K562 (cell line): ENCODE results near the gene SLC35D2. TPM values are rescaled to one million over a fixed set of nuclear protein-coding genes. Genes with fewer than 3 reads are reported as not detected.

Experiments used
- ATAC-seq: fragments of 200-7000 bp; cut with Tn5 transposase; 3 replicates; pipeline ENCODE4 v1.9.1; 2020; ENCODE audit warnings: moderate library complexity
- BruUV-seq: library from RNA; stranded (reverse); fragments of 400-500 nt; replicated peaks from 2 replicates; lab custom pipeline; 2021; lab: Mats Ljungman, UMichigan
- CTCF ChIA-PET: fragments of 300-600 bp; formaldehyde crosslinking; extraction: SDS; loops from one replicate; lab custom pipeline; 2021; ENCODE audit warnings: low intra/inter-chr PET ratio; lab: Yijun Ruan, JAX
- POLR2A ChIA-PET: fragments of 300-600, 350-650 bp; sonication (Branson Sonifier 250); formaldehyde crosslinking; extraction: SDS; loops from one replicate; lab custom pipeline; 2021; ENCODE audit warnings: antibody characterized with exemption, inconsistent platforms; lab: Yijun Ruan, JAX
- DNase-seq, 4 experiments: peaks; one replicate each; pipeline versions ENCODE4 v3.0.0 to v3.0.0-alpha.2; 2011 to 2018; ENCODE audit warnings: low spot score in 3 of 4, mixed read lengths in 3 of 4; ENCODE audit errors: extremely low read depth in 1 of 4
- FAIRE-seq: peaks from 2 replicates; lab custom pipeline; 2011; peaks lifted over from hg19 to GRCh38; lab: Jason Lieb, UNC
- H2AFZ ChIP-seq: 2 replicates; pipeline ENCODE4 v1.6.0; 2011; ENCODE audit warnings: low read depth, low read length, control low read depth, inconsistent platforms
- H3K27ac ChIP-seq: fragments of 200-600 bp; 3 replicates; pipeline ENCODE4 v1.8.0; 2011; ENCODE audit warnings: low read depth, mild to moderate bottlenecking, control low read depth, inconsistent platforms, low read length, moderate library complexity, mixed read lengths; ENCODE audit errors: extremely low read depth
- H3K27me3 ChIP-seq, 2 experiments: fragments of 300-600 bp in 1 of 2; 2 replicates in 1 of 2; 3 replicates in 1 of 2; pipeline versions ENCODE4 v1.6.0 to v1.8.0; 2011; ENCODE audit warnings: inconsistent platforms in 2 of 2, low read length in 2 of 2, mild to moderate bottlenecking in 1 of 2, mixed read lengths in 1 of 2, moderate library complexity in 1 of 2; ENCODE audit not compliant: control insufficient read depth in 2 of 2, insufficient read depth in 2 of 2
- H3K36me3 ChIP-seq: fragments of 300-600 bp; 3 replicates; pipeline ENCODE4 v1.8.0; 2011; ENCODE audit warnings: mild to moderate bottlenecking, low read length, inconsistent platforms; ENCODE audit not compliant: control insufficient read depth, insufficient read depth
- H3K4me1 ChIP-seq, 2 experiments: fragments of 200-600 bp in 1 of 2; replicated peaks in 1 of 2; 2 replicates in 1 of 2; 3 replicates in 1 of 2; pipeline versions ENCODE4 v1.5.1 to v1.8.0; 2011; ENCODE audit warnings: inconsistent platforms in 2 of 2, low read length in 2 of 2, mild to moderate bottlenecking in 1 of 2, mixed read lengths in 1 of 2, moderate library complexity in 1 of 2; ENCODE audit not compliant: control insufficient read depth in 2 of 2, insufficient read depth in 2 of 2
- H3K4me2 ChIP-seq: 2 replicates; pipeline ENCODE4 v1.6.1; 2011; ENCODE audit warnings: low read length, control low read depth, inconsistent platforms, mixed read lengths; ENCODE audit not compliant: insufficient read depth
- H3K4me3 ChIP-seq: fragments of 200-600 bp; sonication (generic), shearing (Covaris generic); 2 replicates; pipeline ENCODE4 v1.5.1; 2016; ENCODE audit warnings: control low read depth, inconsistent platforms
- H3K79me2 ChIP-seq: fragments of 200-600 bp; 3 replicates; pipeline ENCODE4 v1.8.0; 2011; ENCODE audit warnings: low read length, inconsistent platforms; ENCODE audit not compliant: control insufficient read depth, insufficient read depth
- H3K9ac ChIP-seq, 2 experiments: 2 replicates each; pipeline versions ENCODE4 v1.6.0 to v1.6.1; 2011; ENCODE audit warnings: low read depth in 2 of 2, low read length in 2 of 2, control low read depth in 1 of 2, inconsistent platforms in 1 of 2, mild to moderate bottlenecking in 1 of 2, mixed read lengths in 1 of 2; ENCODE audit not compliant: insufficient read depth in 1 of 2
- H3K9me1 ChIP-seq: one replicate; pipeline ENCODE4 v1.6.0; 2011; ENCODE audit warnings: inconsistent platforms, mild to moderate bottlenecking, low read length, moderate library complexity; ENCODE audit not compliant: control insufficient read depth, insufficient read depth
- H3K9me3 ChIP-seq: replicated peaks from 2 replicates; pipeline ENCODE4 v1.5.1; 2011; ENCODE audit warnings: low read depth, low read length, inconsistent platforms; ENCODE audit not compliant: control insufficient read depth, insufficient read depth
- H4K20me1 ChIP-seq: replicated peaks from 2 replicates; pipeline ENCODE4 v1.6.1; 2011; ENCODE audit warnings: low read length, inconsistent platforms, mixed read lengths; ENCODE audit not compliant: control insufficient read depth, insufficient read depth
- CBFB ChIP-seq: sonication (generic); formaldehyde crosslinking; IDR thresholded peaks from 2 replicates; pipeline ENCODE4 v1.4.0; 2020; ENCODE audit warnings: mild to moderate bottlenecking, missing genetic modification reagents
- ETV1 ChIP-seq: fragments of 450-650 bp; conservative IDR thresholded peaks from 2 replicates; pipeline ENCODE4 v1.6.1; 2016; ENCODE audit warnings: missing genetic modification characterization, control low read depth, low read depth, missing compliant biosample characterization
- L3MBTL2 ChIP-seq: fragments of 450-650 bp; IDR thresholded peaks from 2 replicates; pipeline ENCODE4 v1.6.1; 2016; ENCODE audit warnings: mild to moderate bottlenecking, moderate library complexity
- WGBS: fragments of 100-300 bp; shearing (Covaris generic); methylation state at CpG from one replicate; pipeline ENCODE4 v1.1.6; 2016; ENCODE audit warnings: low coverage, mixed read lengths; ENCODE audit not compliant: insufficient coverage; ENCODE audit errors: missing lambda C conversion rate; 5-methylcytosine and 5-hydroxymethylcytosine counted together
- in situ Hi-C: fragments of 300-500 bp; cut with MboI; formaldehyde crosslinking; loops from 4 replicates; pipeline ENCODE4 v1.15.0; 2018; ENCODE audit warnings: inconsistent platforms, mixed read lengths
- intact Hi-C: fragments of 100-400 bp; cut with micrococcal nuclease; formaldehyde crosslinking; loops from 2 replicates; pipeline ENCODE4 v1.14.2; 2022
- polyA plus RNA-seq, 8 experiments: library from polyadenylated mRNA; depleted of rRNA in 4 of 8; stranded (reverse) in 5 of 8; unstranded in 3 of 8; fragments of >200 nt; fragmentation: Nextera tagmentation in 2 of 8; fragmentation: Illumina TruSeq in 1 of 8; extraction: Ambion mirVana in 2 of 8; extraction: Trizol in 1 of 8; gene quantifications; 2 replicates each; pipeline versions ENCODE4 v1.2.1 to v1.2.3, GENCODE V29; 2011 to 2014; ENCODE audit warnings: inconsistent platforms in 1 of 8, missing spikeins in 1 of 8
- total RNA-seq, 7 experiments: library from RNA; depleted of rRNA in 6 of 7; stranded (reverse); fragments of >200 nt in 6 of 7; fragmentation: Illumina TruSeq in 2 of 7; extraction: Trizol in 2 of 7; gene quantifications; 2 replicates each; pipeline versions ENCODE4 v1.2.1 to v1.2.3, GENCODE V29; 2011 to 2021; ENCODE audit warnings: low replicate concordance in 1 of 7
- TF ChIP-seq, protein P1 (sequence below): sonication (generic); IDR thresholded peaks from 2 replicates; pipeline ENCODE4 v1.6.1; 2016
- TF ChIP-seq, protein P2 (sequence below): fragments of 450-650 bp; IDR thresholded peaks from 2 replicates; pipeline ENCODE4 v1.6.1; 2017; ENCODE audit warnings: antibody characterized with exemption, mild to moderate bottlenecking
- TF ChIP-seq, protein P3 (sequence below), 2 experiments: IDR thresholded peaks; 2 replicates each; pipeline ENCODE4 v1.6.1; 2012; ENCODE audit warnings: improper control_type of control experiment in 2 of 2, low read depth in 2 of 2, low read length in 2 of 2, borderline replicate concordance in 1 of 2

The SLC35D2 gene
- total and polyA plus RNA-seq, 9 of the 15 experiments (the other 6 are each of a cell fraction or from before 2014, with no cell fraction given) = 2.9 to 14.9 (median 11.7) TPM

DNA sequence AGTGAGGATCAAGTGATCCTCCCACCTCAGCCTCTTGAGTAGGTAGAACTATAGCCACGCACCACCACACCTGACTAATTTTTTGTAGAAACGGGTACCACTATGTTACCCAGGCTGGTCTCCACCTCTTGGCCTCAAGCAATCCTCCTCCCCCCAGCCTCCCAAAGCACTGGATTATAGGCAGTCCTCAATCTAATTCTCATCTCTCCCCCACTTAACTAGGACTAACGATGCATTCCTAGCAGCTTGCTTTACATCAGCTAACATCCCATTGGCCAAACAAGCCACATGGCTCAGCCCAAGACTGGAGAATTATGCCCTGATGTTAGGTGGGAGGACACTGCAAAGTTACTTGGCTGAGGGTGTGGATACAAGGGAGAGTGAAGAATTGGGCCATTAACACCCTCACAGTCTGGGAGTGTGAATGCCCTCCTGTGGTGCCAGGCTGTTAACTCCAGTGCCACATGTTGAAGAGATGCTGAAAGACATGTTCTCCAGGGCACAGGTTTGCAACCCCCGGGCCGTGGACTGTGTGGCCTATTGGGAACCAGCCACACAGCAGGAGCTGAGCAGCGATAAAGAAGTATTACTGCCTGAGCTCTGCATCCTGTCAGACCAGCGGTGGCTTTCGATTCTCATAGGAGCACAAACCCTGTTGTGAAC is 39.9 kb upstream of the SLC35D2 start:
- H2AFZ ChIP-seq = peak overlapping the region; percentile 93
- BruUV-seq = no TSS peak
- in situ Hi-C loops = no loop called here
- peaks cover 10% of the 10 kb centered on the region; the same call in 1 of the 3 replicates for H3K79me2 ChIP-seq
- H3K9ac ChIP-seq = peak overlapping the region; percentile 32 to 49; a peak in 2 of 4 replicates
- H3K4me2 ChIP-seq = peak overlapping the region; percentile 64
- H3K36me3 ChIP-seq = no peaks in the 10 kb centered on the region
- no peaks in the 10 kb centered on the region for H3K9me1 ChIP-seq
- H3K4me1 ChIP-seq = peaks cover 6 to 26% of the 10 kb centered on the region in 2 experiments; a peak in 4 of 5 replicates
- H3K4me3 ChIP-seq = no peak overlapping the region
- H3K27me3 ChIP-seq = no peaks in the 10 kb centered on the region
- no peaks in the 10 kb centered on the region for H3K9me3 ChIP-seq
- ChIA-PET CTCF (no interaction called here), POLR2A (interaction anchor here (0.5 to 3.1 kb wide), 3 partner anchors 12 to 79 kb away, joined by 3 to 12 read pairs (median 5); no protein-coding TSS in a partner anchor)
- ATAC-seq = peak; percentile 31
- DNase-seq = peak in 2 of 4 experiments; percentile 31 to 64
- peak; percentile 49 for FAIRE-seq
- no peaks in the 10 kb centered on the region for H4K20me1 ChIP-seq
- H3K27ac ChIP-seq = peak overlapping the region; percentile 41
- WGBS = 28% methylated on average over 8 of the region's 8 CpGs
- intact Hi-C loops = no loop called here
- no peak for TF ChIP-seq CBFB (CRISPR knock-in tag)
- 0 out of 2 replicates have a peak, but pooled peaks have one; percentile 27 for TF ChIP-seq ETV1 (tag)
- TF ChIP-seq, protein P1, sequence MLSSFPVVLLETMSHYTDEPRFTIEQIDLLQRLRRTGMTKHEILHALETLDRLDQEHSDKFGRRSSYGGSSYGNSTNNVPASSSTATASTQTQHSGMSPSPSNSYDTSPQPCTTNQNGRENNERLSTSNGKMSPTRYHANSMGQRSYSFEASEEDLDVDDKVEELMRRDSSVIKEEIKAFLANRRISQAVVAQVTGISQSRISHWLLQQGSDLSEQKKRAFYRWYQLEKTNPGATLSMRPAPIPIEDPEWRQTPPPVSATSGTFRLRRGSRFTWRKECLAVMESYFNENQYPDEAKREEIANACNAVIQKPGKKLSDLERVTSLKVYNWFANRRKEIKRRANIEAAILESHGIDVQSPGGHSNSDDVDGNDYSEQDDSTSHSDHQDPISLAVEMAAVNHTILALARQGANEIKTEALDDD = peak; percentile 68
- TF ChIP-seq, protein P2, sequence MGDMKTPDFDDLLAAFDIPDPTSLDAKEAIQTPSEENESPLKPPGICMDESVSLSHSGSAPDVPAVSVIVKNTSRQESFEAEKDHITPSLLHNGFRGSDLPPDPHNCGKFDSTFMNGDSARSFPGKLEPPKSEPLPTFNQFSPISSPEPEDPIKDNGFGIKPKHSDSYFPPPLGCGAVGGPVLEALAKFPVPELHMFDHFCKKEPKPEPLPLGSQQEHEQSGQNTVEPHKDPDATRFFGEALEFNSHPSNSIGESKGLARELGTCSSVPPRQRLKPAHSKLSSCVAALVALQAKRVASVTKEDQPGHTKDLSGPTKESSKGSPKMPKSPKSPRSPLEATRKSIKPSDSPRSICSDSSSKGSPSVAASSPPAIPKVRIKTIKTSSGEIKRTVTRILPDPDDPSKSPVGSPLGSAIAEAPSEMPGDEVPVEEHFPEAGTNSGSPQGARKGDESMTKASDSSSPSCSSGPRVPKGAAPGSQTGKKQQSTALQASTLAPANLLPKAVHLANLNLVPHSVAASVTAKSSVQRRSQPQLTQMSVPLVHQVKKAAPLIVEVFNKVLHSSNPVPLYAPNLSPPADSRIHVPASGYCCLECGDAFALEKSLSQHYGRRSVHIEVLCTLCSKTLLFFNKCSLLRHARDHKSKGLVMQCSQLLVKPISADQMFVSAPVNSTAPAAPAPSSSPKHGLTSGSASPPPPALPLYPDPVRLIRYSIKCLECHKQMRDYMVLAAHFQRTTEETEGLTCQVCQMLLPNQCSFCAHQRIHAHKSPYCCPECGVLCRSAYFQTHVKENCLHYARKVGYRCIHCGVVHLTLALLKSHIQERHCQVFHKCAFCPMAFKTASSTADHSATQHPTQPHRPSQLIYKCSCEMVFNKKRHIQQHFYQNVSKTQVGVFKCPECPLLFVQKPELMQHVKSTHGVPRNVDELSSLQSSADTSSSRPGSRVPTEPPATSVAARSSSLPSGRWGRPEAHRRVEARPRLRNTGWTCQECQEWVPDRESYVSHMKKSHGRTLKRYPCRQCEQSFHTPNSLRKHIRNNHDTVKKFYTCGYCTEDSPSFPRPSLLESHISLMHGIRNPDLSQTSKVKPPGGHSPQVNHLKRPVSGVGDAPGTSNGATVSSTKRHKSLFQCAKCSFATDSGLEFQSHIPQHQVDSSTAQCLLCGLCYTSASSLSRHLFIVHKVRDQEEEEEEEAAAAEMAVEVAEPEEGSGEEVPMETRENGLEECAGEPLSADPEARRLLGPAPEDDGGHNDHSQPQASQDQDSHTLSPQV = peak; percentile 38; the same call in 1 of the 2 replicates
- TF ChIP-seq, protein P3, sequence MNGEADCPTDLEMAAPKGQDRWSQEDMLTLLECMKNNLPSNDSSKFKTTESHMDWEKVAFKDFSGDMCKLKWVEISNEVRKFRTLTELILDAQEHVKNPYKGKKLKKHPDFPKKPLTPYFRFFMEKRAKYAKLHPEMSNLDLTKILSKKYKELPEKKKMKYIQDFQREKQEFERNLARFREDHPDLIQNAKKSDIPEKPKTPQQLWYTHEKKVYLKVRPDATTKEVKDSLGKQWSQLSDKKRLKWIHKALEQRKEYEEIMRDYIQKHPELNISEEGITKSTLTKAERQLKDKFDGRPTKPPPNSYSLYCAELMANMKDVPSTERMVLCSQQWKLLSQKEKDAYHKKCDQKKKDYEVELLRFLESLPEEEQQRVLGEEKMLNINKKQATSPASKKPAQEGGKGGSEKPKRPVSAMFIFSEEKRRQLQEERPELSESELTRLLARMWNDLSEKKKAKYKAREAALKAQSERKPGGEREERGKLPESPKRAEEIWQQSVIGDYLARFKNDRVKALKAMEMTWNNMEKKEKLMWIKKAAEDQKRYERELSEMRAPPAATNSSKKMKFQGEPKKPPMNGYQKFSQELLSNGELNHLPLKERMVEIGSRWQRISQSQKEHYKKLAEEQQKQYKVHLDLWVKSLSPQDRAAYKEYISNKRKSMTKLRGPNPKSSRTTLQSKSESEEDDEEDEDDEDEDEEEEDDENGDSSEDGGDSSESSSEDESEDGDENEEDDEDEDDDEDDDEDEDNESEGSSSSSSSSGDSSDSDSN (IDR thresholded peaks at IDR 0.05; ENCODE audit: borderline replicate concordance in 1 of 2, low read depth in 2 of 2, low read length in 2 of 2) = 0 out of 4 replicates have a peak, but pooled peaks of 1 of the 2 experiments have one; percentile 52
- TF ChIP-seq L3MBTL2 = peak; percentile 40
